H1 (cell line): Measurements from ENCODE around the gene POLD4. TPM values are rescaled to one million over a fixed set of nuclear protein-coding genes. Genes with fewer than 3 reads are reported as not detected.
A peak's percentile ranks its signal among the peaks of the same experiment; 100 is the strongest.

Source experiments
- CTCF ChIA-PET: fragments of 300-600 bp; sonication (Branson Sonifier 250); formaldehyde crosslinking; loops from one replicate; lab custom pipeline; 2021; ENCODE audit not compliant: partially characterized antibody; lab: Charles Lee
- POLR2A ChIA-PET: fragments of 300-600 bp; sonication (Branson Sonifier 250); formaldehyde crosslinking; loops from one replicate; lab custom pipeline; 2021; ENCODE audit warnings: inconsistent platforms; ENCODE audit not compliant: partially characterized antibody; lab: Charles Lee
- DNase-seq, 2 experiments: peaks; one replicate each; pipeline versions ENCODE4 v3.0.0 to v3.0.0-alpha.2; 2010 to 2022; ENCODE audit warnings: low spot score in 2 of 2, low read depth in 1 of 2, mixed read lengths in 1 of 2
- FAIRE-seq: peaks from 2 replicates; lab custom pipeline; 2011; peaks lifted over from hg19 to GRCh38; lab: Jason Lieb, UNC
- H2AFZ ChIP-seq: 2 replicates; pipeline ENCODE4 v1.8.1; 2012; ENCODE audit warnings: low read length, inconsistent platforms
- H2AK5ac ChIP-seq: 2 replicates; pipeline ENCODE4 v1.6.1; 2013; ENCODE audit warnings: low read depth, low read length
- H2BK120ac ChIP-seq: replicated peaks from 2 replicates; pipeline ENCODE3; 2013; ENCODE audit warnings: low read depth, low read length, inconsistent platforms
- H2BK12ac ChIP-seq: 2 replicates; pipeline ENCODE4 v1.6.1; 2013; ENCODE audit warnings: low read depth, low read length
- H2BK15ac ChIP-seq: 2 replicates; pipeline ENCODE4 v1.6.1; 2013; ENCODE audit warnings: low read length
- H2BK20ac ChIP-seq: 2 replicates; pipeline ENCODE4 v1.6.1; 2013; ENCODE audit warnings: low read length
- H2BK5ac ChIP-seq: 2 replicates; pipeline ENCODE4 v1.6.1; 2013; ENCODE audit warnings: low read depth, low read length
- H3K14ac ChIP-seq: 2 replicates; pipeline ENCODE4 v1.6.1; 2013; ENCODE audit warnings: inconsistent platforms; ENCODE audit not compliant: insufficient read length
- H3K18ac ChIP-seq: 2 replicates; pipeline ENCODE4 v1.6.1; 2013; ENCODE audit warnings: low read length; ENCODE audit errors: extremely low read depth
- H3K23ac ChIP-seq: 2 replicates; pipeline ENCODE4 v1.6.1; 2013; ENCODE audit warnings: inconsistent platforms; ENCODE audit not compliant: insufficient read length
- H3K23me2 ChIP-seq: 2 replicates; pipeline ENCODE4 v1.6.1; 2013; ENCODE audit warnings: low read depth, low read length
- H3K27ac ChIP-seq: 2 replicates; pipeline ENCODE4 v1.6.1; 2011; ENCODE audit warnings: low read depth, low read length, inconsistent platforms
- H3K27me3 ChIP-seq, 4 experiments: replicated peaks in 1 of 4; 1 replicate in 1 of 4; 2 replicates in 3 of 4; pipeline versions ENCODE4 v1.6.1 to v1.8.1; 2011 to 2013; ENCODE audit warnings: low read length in 3 of 4, mild to moderate bottlenecking in 3 of 4, inconsistent platforms in 2 of 4, mixed read lengths in 2 of 4, moderate library complexity in 1 of 4; ENCODE audit not compliant: control insufficient read depth in 3 of 4, insufficient read depth in 3 of 4; ENCODE audit errors: extremely low read depth in 1 of 4
- H3K36me3 ChIP-seq, 4 experiments: 2 replicates each; pipeline versions ENCODE4 v1.6.1 to v1.8.1; 2011 to 2013; ENCODE audit warnings: mild to moderate bottlenecking in 4 of 4, low read length in 3 of 4, moderate library complexity in 2 of 4, control low read depth in 1 of 4, inconsistent platforms in 1 of 4; ENCODE audit not compliant: insufficient read depth in 4 of 4, control insufficient read depth in 2 of 4
- H3K4ac ChIP-seq: replicated peaks from 2 replicates; pipeline ENCODE3; 2013; ENCODE audit warnings: low read length, low read depth, mixed read lengths, inconsistent platforms; ENCODE audit not compliant: insufficient read length
- H3K4me1 ChIP-seq, 4 experiments: replicated peaks in 1 of 4; 1 replicate in 1 of 4; 2 replicates in 3 of 4; pipeline versions ENCODE4 v1.6.1 to v1.8.1; 2011 to 2013; ENCODE audit warnings: low read length in 3 of 4, inconsistent platforms in 2 of 4, mixed read lengths in 1 of 4; ENCODE audit not compliant: insufficient read depth in 4 of 4, control insufficient read depth in 3 of 4
- H3K4me2 ChIP-seq, 2 experiments: 2 replicates each; pipeline versions ENCODE4 v1.6.1 to v1.8.1; 2011 to 2013; ENCODE audit warnings: low read depth in 2 of 2, low read length in 2 of 2, control low read depth in 1 of 2, inconsistent platforms in 1 of 2, mild to moderate bottlenecking in 1 of 2; ENCODE audit not compliant: insufficient read depth in 1 of 2
- H3K4me3 ChIP-seq, 4 experiments: fragments of 200-600, 300-600 bp in 1 of 4; sonication (generic), shearing (Covaris generic), sonication (Bioruptor Twin) in 1 of 4; 2 replicates each; pipeline versions ENCODE4 v1.5.1 to v1.8.1; 2011 to 2016; ENCODE audit warnings: low read length in 4 of 4, low read depth in 3 of 4, control low read depth in 2 of 4, inconsistent platforms in 2 of 4, mild to moderate bottlenecking in 2 of 4, mixed read lengths in 1 of 4, moderate library complexity in 1 of 4; ENCODE audit not compliant: insufficient read depth in 2 of 4; ENCODE audit errors: extremely low read depth in 1 of 4
- H3K56ac ChIP-seq: replicated peaks from 2 replicates; pipeline ENCODE3; 2013; ENCODE audit warnings: low read depth, mild to moderate bottlenecking, mixed read lengths, low read length, inconsistent platforms; ENCODE audit not compliant: insufficient read length
- H3K79me1 ChIP-seq: 2 replicates; pipeline ENCODE4 v1.6.1; 2013; ENCODE audit warnings: low read depth, low read length, control low read depth
- H3K79me2 ChIP-seq, 2 experiments: 2 replicates each; pipeline versions ENCODE4 v1.6.1 to v1.8.1; 2012 to 2013; ENCODE audit warnings: low read length in 2 of 2, mild to moderate bottlenecking in 2 of 2, inconsistent platforms in 1 of 2; ENCODE audit not compliant: insufficient read depth in 2 of 2, control insufficient read depth in 1 of 2
- H3K9ac ChIP-seq, 4 experiments: replicated peaks in 1 of 4; 1 replicate in 1 of 4; 2 replicates in 3 of 4; pipeline versions ENCODE4 v1.6.1 to v1.8.1; 2011 to 2013; ENCODE audit warnings: low read depth in 3 of 4, low read length in 3 of 4, control low read depth in 2 of 4, mild to moderate bottlenecking in 2 of 4, moderate library complexity in 2 of 4, inconsistent platforms in 1 of 4; ENCODE audit errors: extremely low read depth in 1 of 4
- H3K9me3 ChIP-seq, 2 experiments: 2 replicates each; pipeline versions ENCODE4 v1.6.1 to v1.8.1; 2012 to 2013; ENCODE audit warnings: mild to moderate bottlenecking in 2 of 2, moderate library complexity in 2 of 2, control low read depth in 1 of 2, inconsistent platforms in 1 of 2, low read depth in 1 of 2, low read length in 1 of 2, mixed read lengths in 1 of 2; ENCODE audit not compliant: insufficient read depth in 2 of 2
- H4K20me1 ChIP-seq, 2 experiments: replicated peaks in 1 of 2; 2 replicates each; pipeline versions ENCODE3 to v1.8.1; 2011 to 2013; ENCODE audit warnings: inconsistent platforms in 2 of 2, low read length in 2 of 2, mild to moderate bottlenecking in 1 of 2; ENCODE audit not compliant: insufficient read depth in 2 of 2, control insufficient read depth in 1 of 2
- H4K5ac ChIP-seq: 2 replicates; pipeline ENCODE4 v1.6.1; 2013; ENCODE audit warnings: low read length, low read depth, mixed read lengths, inconsistent platforms; ENCODE audit not compliant: insufficient read length
- H4K8ac ChIP-seq: 2 replicates; pipeline ENCODE4 v1.8.0; 2013; ENCODE audit warnings: mild to moderate bottlenecking, moderate library complexity, low read length, inconsistent platforms; ENCODE audit not compliant: insufficient read depth; ENCODE audit errors: extremely low read depth
- H4K91ac ChIP-seq: replicated peaks from 2 replicates; pipeline ENCODE3; 2013; ENCODE audit warnings: low read length, mixed read lengths, inconsistent platforms; ENCODE audit not compliant: insufficient read length
- ATF3 ChIP-seq: IDR thresholded peaks from 2 replicates; pipeline ENCODE4 v1.6.1; 2011; ENCODE audit warnings: low read depth, mild to moderate bottlenecking, low read length; ENCODE audit not compliant: insufficient read depth
- SIN3A ChIP-seq, 2 experiments: IDR thresholded peaks in 1 of 2; conservative IDR thresholded peaks in 1 of 2; 2 replicates each; pipeline ENCODE4 v1.6.1; 2011 to 2012; ENCODE audit warnings: low read length in 2 of 2, improper control_type of control experiment in 1 of 2, low read depth in 1 of 2, mild to moderate bottlenecking in 1 of 2
- WGBS, 2 experiments: shearing (Covaris generic) in 1 of 2; methylation state at CpG; one replicate each; pipeline versions ENCODE4 v1.1.6 to v1.1.7; 2013 to 2015; ENCODE audit warnings: low lambda C conversion rate in 2 of 2, mixed read lengths in 2 of 2, inconsistent platforms in 1 of 2, low coverage in 1 of 2, missing lambda C conversion rate in 1 of 2; ENCODE audit not compliant: insufficient replicate concordance in 2 of 2, insufficient coverage in 1 of 2, insufficient read length in 1 of 2; ENCODE audit errors: extremely low coverage in 1 of 2, missing lambda C conversion rate in 1 of 2; 5-methylcytosine and 5-hydroxymethylcytosine counted together
- polyA plus RNA-seq, 7 experiments: library from polyadenylated mRNA; depleted of rRNA in 3 of 7; stranded (reverse) in 5 of 7; unstranded in 2 of 7; fragments of >200 nt in 5 of 7; fragments of 200-250 nt in 2 of 7; gene quantifications; 1 replicate in 5 of 7; 2 replicates in 1 of 7; 4 replicates in 1 of 7; pipeline versions ENCODE4 v1.2.1 to v1.2.3, GENCODE V29; 2011 to 2013; ENCODE audit warnings: missing spikeins in 2 of 7, mixed read lengths in 2 of 7
- total RNA-seq: library from RNA; stranded (reverse); fragmentation: NEBNext Ultra II Directional; extraction: Animal tissue kit (Norgen Biotek cat#: 25700); gene quantifications from 2 replicates; pipeline ENCODE4 v1.2.1, GENCODE V29; 2021

The POLD4 gene
- total and polyA plus RNA-seq, 2 of the 8 experiments (the other 6 are each of a cell fraction or from before 2014, with no cell fraction given) = 21.2 to 46.7 TPM

GRCh38 chr11:67306769-67307544 is 46.4 kb downstream of the POLD4 start:
- no peak overlapping the region for H3K23ac ChIP-seq
- H2AFZ ChIP-seq = no peak overlapping the region
- no peak overlapping the region for H3K14ac ChIP-seq
- H2BK5ac ChIP-seq = no peak overlapping the region
- peaks cover 0 to 11% (median 7%) of the 10 kb centered on the region in 4 experiments; a peak in 5 of 7 replicates for H3K27me3 ChIP-seq
- POLR2A ChIA-PET = interaction anchor here (0.6 to 1.4 kb wide), 2 partner anchors 31 to 68 kb away, joined by 3 to 4 read pairs; no protein-coding TSS in a partner anchor
- H3K4ac ChIP-seq = no peak overlapping the region
- H2BK12ac ChIP-seq = 0 out of 2 replicates have a peak overlapping the region, but pooled peaks have one; percentile 17
- WGBS, 2 experiments = 87% methylated on average over 16 of the region's 19 CpGs; no CpG with 5 or more reads in 1 of the 2 experiments
- no peak overlapping the region for H3K4me2 ChIP-seq
- peak overlapping the region; percentile 63 for H4K8ac ChIP-seq
- H3K27ac ChIP-seq = no peak overlapping the region
- H3K9ac ChIP-seq = no peak overlapping the region
- no peaks in the 10 kb centered on the region for H3K9me3 ChIP-seq
- no peak overlapping the region for H2BK20ac ChIP-seq
- no peak for TF ChIP-seq SIN3A (conservative IDR thresholded peaks at IDR 0.05 in 1 of 2, IDR thresholded peaks at IDR 0.05 in 1 of 2; ENCODE audit: low read depth in 1 of 2, low read length in 2 of 2)
- TF ChIP-seq ATF3 = no peak
- TF ChIP-seq, all 59 proteins: peak for 0
- Histone ChIP-seq H3K23me2 (peaks cover 16% of the 10 kb centered on the region; the same call in 1 of the 2 replicates), H3K79me2 (no peaks in the 10 kb centered on the region), H2AK5ac (no peak overlapping the region), H2BK15ac (no peak overlapping the region), H3K4me3 (no peak overlapping the region), H4K20me1 (peaks cover 0 to 7% of the 10 kb centered on the region in 2 experiments), H3K4me1 (peaks cover 0 to 12% (median 11%) of the 10 kb centered on the region in 4 experiments; a peak in 5 of 7 replicates), H3K56ac (no peak overlapping the region), H3K79me1 (no peaks in the 10 kb centered on the region), H4K91ac (no peak overlapping the region), H4K5ac (no peak overlapping the region), H3K18ac (no peak overlapping the region), H2BK120ac (no peak overlapping the region), H3K36me3 (peaks cover 0 to 3% (median 0%) of the 10 kb centered on the region in 4 experiments; a peak in 2 of 8 replicates)
- CTCF ChIA-PET = interaction anchor here (1.2 to 3.9 kb wide), 4 partner anchors 11 to 75 kb away, joined by 3 to 12 read pairs (median 8); no protein-coding TSS in a partner anchor
- DNase-seq (no peak), FAIRE-seq (no peak)
